HepG2 (cell line): ENCODE data around the gene IL2RG. TPM values are rescaled to one million over a fixed set of nuclear protein-coding genes. Genes with fewer than 3 reads are reported as not detected.

Source experiments
- ATAC-seq: fragments of 200-7000 bp; cut with Tn5 transposase; 3 replicates; pipeline ENCODE4 v1.9.1; 2020; ENCODE audit warnings: mild to moderate bottlenecking, moderate library complexity
- BruUV-seq: library from RNA; stranded (reverse); fragments of 400-500 nt; replicated peaks from 2 replicates; lab custom pipeline; 2021; lab: Mats Ljungman, UMichigan
- CTCF ChIA-PET: fragments of 300-600 bp; formaldehyde crosslinking; extraction: SDS; loops from one replicate; lab custom pipeline; 2021; ENCODE audit warnings: low total read pairs, inconsistent platforms, low intra/inter-chr PET ratio; lab: Yijun Ruan, JAX
- POLR2A ChIA-PET: fragments of 350-600 bp; sonication (Branson Sonifier 250); formaldehyde crosslinking; loops from one replicate; lab custom pipeline; 2020; ENCODE audit warnings: antibody characterized with exemption, inconsistent platforms; lab: Yijun Ruan, JAX
- DNase-seq: peaks from one replicate; pipeline ENCODE4 v3.0.0-alpha.2; 2015; ENCODE audit warnings: low spot score
- FAIRE-seq: peaks from 3 replicates; lab custom pipeline; 2011; peaks lifted over from hg19 to GRCh38; lab: Jason Lieb, UNC
- H2AFZ ChIP-seq: one replicate; pipeline ENCODE4 v1.6.1; 2011; ENCODE audit warnings: low read length, inconsistent platforms
- H3K27ac ChIP-seq: fragments of 300-600 bp; 3 replicates; pipeline ENCODE4 v1.8.0; 2011; ENCODE audit warnings: mixed run types, mild to moderate bottlenecking, mixed read lengths, low read length, inconsistent platforms; ENCODE audit not compliant: insufficient read depth; ENCODE audit errors: extremely low read length
- H3K27me3 ChIP-seq, 2 experiments: fragments of 200-600 bp in 1 of 2; 2 replicates in 1 of 2; 3 replicates in 1 of 2; pipeline versions ENCODE4 v1.6.0 to v1.8.0; 2011; ENCODE audit warnings: low read length in 2 of 2, mild to moderate bottlenecking in 2 of 2, moderate library complexity in 2 of 2, inconsistent platforms in 1 of 2; ENCODE audit not compliant: insufficient read depth in 2 of 2, control insufficient read depth in 1 of 2
- H3K36me3 ChIP-seq, 2 experiments: fragments of 200-600 bp in 1 of 2; replicated peaks in 1 of 2; 2 replicates in 1 of 2; 3 replicates in 1 of 2; pipeline versions ENCODE4 v1.5.1 to v1.8.0; 2011; ENCODE audit warnings: low read length in 2 of 2, inconsistent platforms in 1 of 2; ENCODE audit not compliant: insufficient read depth in 2 of 2, control insufficient read depth in 1 of 2
- H3K4me1 ChIP-seq: 2 replicates; pipeline ENCODE4 v1.5.1; 2012; ENCODE audit warnings: low read length, inconsistent platforms; ENCODE audit not compliant: insufficient read depth
- H3K4me2 ChIP-seq: 2 replicates; pipeline ENCODE4 v1.6.0; 2011; ENCODE audit warnings: low read depth, low read length, inconsistent platforms
- H3K4me3 ChIP-seq, 3 experiments: fragments of 200-600 bp in 1 of 3; sonication (generic), shearing (Covaris generic) in 1 of 3; replicated peaks in 1 of 3; 2 replicates each; pipeline ENCODE4 v1.5.1; 2011 to 2016; ENCODE audit warnings: low read length in 3 of 3, inconsistent platforms in 2 of 3, low read depth in 2 of 3, mild to moderate bottlenecking in 2 of 3, control low read depth in 1 of 3, mixed read lengths in 1 of 3; ENCODE audit not compliant: insufficient read depth in 1 of 3
- H3K79me2 ChIP-seq: one replicate; pipeline ENCODE4 v1.6.1; 2011; ENCODE audit warnings: low read length, inconsistent platforms; ENCODE audit not compliant: insufficient read depth
- H3K9ac ChIP-seq: 2 replicates; pipeline ENCODE4 v1.6.0; 2011; ENCODE audit warnings: mild to moderate bottlenecking, low read depth, low read length, inconsistent platforms; ENCODE audit not compliant: insufficient read depth
- H3K9me3 ChIP-seq: 2 replicates; pipeline ENCODE4 v1.5.1; 2012; ENCODE audit warnings: mild to moderate bottlenecking, low read length
- H4K20me1 ChIP-seq: 2 replicates; pipeline ENCODE4 v1.6.0; 2011; ENCODE audit warnings: inconsistent platforms, mild to moderate bottlenecking, low read length, moderate library complexity; ENCODE audit not compliant: insufficient read depth
- CEBPB ChIP-seq: IDR thresholded peaks from 2 replicates; pipeline ENCODE4 v1.6.1; 2011; ENCODE audit warnings: low read depth, low read length, improper control_type of control experiment, borderline replicate concordance
- ELF1 ChIP-seq: sonication (generic); formaldehyde crosslinking; IDR thresholded peaks from 2 replicates; pipeline ENCODE4 v1.4.0; 2020; ENCODE audit warnings: missing genetic modification reagents
- HOXA7 ChIP-seq: sonication (generic); formaldehyde crosslinking; IDR thresholded peaks from 2 replicates; pipeline ENCODE4 v1.8.1; 2022; ENCODE audit warnings: mild to moderate bottlenecking, missing genetic modification reagents, moderate library complexity
- SMC3 ChIP-seq: IDR thresholded peaks from 2 replicates; pipeline ENCODE4 v1.6.1; 2011; ENCODE audit warnings: low read length, improper control_type of control experiment
- SP140L ChIP-seq: sonication (generic); formaldehyde crosslinking; IDR thresholded peaks from 2 replicates; pipeline ENCODE4 v1.4.0; 2020; ENCODE audit warnings: missing genetic modification reagents, borderline replicate concordance
- TEAD3 ChIP-seq: optimal IDR thresholded peaks from 2 replicates; pipeline ENCODE3; 2016; ENCODE audit warnings: borderline replicate concordance
- ZMAT3 ChIP-seq: sonication (generic); formaldehyde crosslinking; conservative IDR thresholded peaks from 2 replicates; pipeline ENCODE4 v1.7.0; 2021; ENCODE audit warnings: missing genetic modification reagents
- ZNF253 ChIP-seq: sonication (generic); formaldehyde crosslinking; IDR thresholded peaks from 2 replicates; pipeline ENCODE4 v1.8.0; 2022; ENCODE audit warnings: mild to moderate bottlenecking, missing genetic modification reagents, borderline replicate concordance
- ZNF263 ChIP-seq: sonication (generic); formaldehyde crosslinking; IDR thresholded peaks from 2 replicates; pipeline ENCODE4 v1.4.0; 2020; ENCODE audit warnings: missing genetic modification reagents
- ZNF430 ChIP-seq: sonication (generic); formaldehyde crosslinking; IDR thresholded peaks from 2 replicates; pipeline ENCODE4 v1.9.0; 2021; ENCODE audit warnings: mild to moderate bottlenecking, missing genetic modification reagents
- ZNF724P ChIP-seq: sonication (generic); formaldehyde crosslinking; IDR thresholded peaks from 2 replicates; pipeline ENCODE4 v1.8.0; 2022; ENCODE audit warnings: missing genetic modification reagents, borderline replicate concordance
- WGBS: methylation state at CpG from one replicate; pipeline ENCODE4 v1.1.6; 2017; ENCODE audit warnings: low lambda C conversion rate; 5-methylcytosine and 5-hydroxymethylcytosine counted together
- in situ Hi-C: cut with HindIII; loops from 2 replicates; pipeline ENCODE4 v1.10.0; 2017; ENCODE audit warnings: low pct_unique_long_range_greater_than_20kb; ENCODE audit not compliant: extremely low pct_ligation_motif_present
- intact Hi-C: fragments of 100-400 bp; cut with micrococcal nuclease; formaldehyde crosslinking; loops from one replicate; pipeline ENCODE4 v1.10.0; 2022; ENCODE audit not compliant: unreplicated experiment
- polyA plus RNA-seq, 8 experiments: library from polyadenylated mRNA; depleted of rRNA in 3 of 8; stranded (reverse) in 7 of 8; unstranded in 1 of 8; fragments of >200 nt; fragmentation: Illumina TruSeq in 4 of 8; extraction: Trizol in 4 of 8; gene quantifications; 2 replicates each; pipeline versions ENCODE4 v1.2.1 to v1.2.3, GENCODE V29; 2011 to 2016; ENCODE audit warnings: low read depth in 4 of 8, missing spikeins in 1 of 8, mixed read lengths in 1 of 8; ENCODE audit not compliant: insufficient read depth in 1 of 8
- total RNA-seq, 5 experiments: library from RNA; depleted of rRNA; stranded (reverse); fragments of >200 nt; fragmentation: Illumina TruSeq; extraction: Trizol; gene quantifications; 2 replicates each; pipeline ENCODE4 v1.2.3, GENCODE V29; 2016; ENCODE audit warnings: low read depth in 1 of 5
- TF ChIP-seq, protein P1 (sequence below): IDR thresholded peaks from 2 replicates; pipeline ENCODE4 v1.6.1; 2016

The IL2RG gene
- total and polyA plus RNA-seq, 2 of the 13 experiments (the other 11 are each of a cell fraction or from before 2014, with no cell fraction given): 0.98 TPM; not detected in 1

DNA sequence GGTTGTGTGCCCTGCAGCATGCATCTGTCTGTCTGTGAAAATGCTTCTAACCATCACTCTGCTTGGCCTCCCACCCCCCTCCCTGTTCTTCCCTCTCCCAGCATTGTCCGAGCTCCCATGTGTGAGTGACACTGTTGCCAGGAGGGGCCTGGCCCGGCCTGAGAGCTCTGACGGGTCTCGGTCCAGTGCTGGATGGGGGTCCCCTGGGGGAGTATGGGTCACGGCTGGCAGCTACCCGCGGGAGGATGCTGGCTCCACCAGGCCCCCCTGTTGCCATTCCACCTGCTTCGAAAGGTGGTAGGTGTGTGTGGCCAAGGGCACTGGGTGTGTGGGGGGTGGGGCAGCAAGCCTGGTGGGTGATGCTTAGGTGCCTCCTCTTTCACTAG lies 36.9 kb upstream of the IL2RG start:
- ChIA-PET CTCF (no interaction called here), POLR2A (no interaction called here)
- WGBS: 28% methylated on average over 3 of the region's 8 CpGs
- no peaks in the 10 kb centered on the region for H3K9me3 ChIP-seq
- ATAC-seq: no peak
- no peaks in the 10 kb centered on the region for H3K36me3 ChIP-seq
- H3K4me3 ChIP-seq: no peak overlapping the region
- no peaks in the 10 kb centered on the region for H3K79me2 ChIP-seq
- no peak overlapping the region for H2AFZ ChIP-seq
- in situ Hi-C loops: no loop called here
- no TSS peak for BruUV-seq
- no peak overlapping the region for H3K9ac ChIP-seq
- intact Hi-C loops: no loop called here
- DNase-seq: no peak
- no peaks in the 10 kb centered on the region for H4K20me1 ChIP-seq
- FAIRE-seq: no peak
- TF ChIP-seq ELF1 (CRISPR knock-in tag) (no peak), CEBPB (no peak), ZNF724P (CRISPR knock-in tag) (no peak), HOXA7 (CRISPR knock-in tag) (no peak), SP140L (CRISPR knock-in tag) (no peak), ZNF263 (no peak), ZNF430 (CRISPR knock-in tag) (no peak), SMC3 (no peak), TEAD3 (CRISPR knock-in tag) (no peak), ZMAT3 (no peak), ZNF253 (CRISPR knock-in tag) (no peak)
- TF ChIP-seq, protein P1, sequence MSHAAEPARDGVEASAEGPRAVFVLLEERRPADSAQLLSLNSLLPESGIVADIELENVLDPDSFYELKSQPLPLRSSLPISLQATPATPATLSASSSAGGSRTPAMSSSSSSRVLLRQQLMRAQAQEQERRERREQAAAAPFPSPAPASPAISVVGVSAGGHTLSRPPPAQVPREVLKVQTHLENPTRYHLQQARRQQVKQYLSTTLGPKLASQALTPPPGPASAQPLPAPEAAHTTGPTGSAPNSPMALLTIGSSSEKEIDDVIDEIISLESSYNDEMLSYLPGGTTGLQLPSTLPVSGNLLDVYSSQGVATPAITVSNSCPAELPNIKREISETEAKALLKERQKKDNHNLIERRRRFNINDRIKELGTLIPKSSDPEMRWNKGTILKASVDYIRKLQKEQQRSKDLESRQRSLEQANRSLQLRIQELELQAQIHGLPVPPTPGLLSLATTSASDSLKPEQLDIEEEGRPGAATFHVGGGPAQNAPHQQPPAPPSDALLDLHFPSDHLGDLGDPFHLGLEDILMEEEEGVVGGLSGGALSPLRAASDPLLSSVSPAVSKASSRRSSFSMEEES (CRISPR knock-in tag): no peak
- H3K4me2 ChIP-seq: no peak overlapping the region
- H3K27me3 ChIP-seq: no peaks in the 10 kb centered on the region; a peak in 1 of 5 replicates
- peaks cover 18% of the 10 kb centered on the region for H3K4me1 ChIP-seq
- H3K27ac ChIP-seq: no peak overlapping the region
